Gastroesophageal sphincter (tissue), 4 donors: ENCODE results near the gene PACRG. TPM values are rescaled to one million over a fixed set of nuclear protein-coding genes. Genes with fewer than 3 reads are reported as not detected.

Experiments
- ATAC-seq: fragments of 150-250 bp; one replicate; pipeline ENCODE4 v1.9.1; 2016; ENCODE audit warnings: mild to moderate bottlenecking, moderate library complexity
- H3K27ac ChIP-seq, 4 donors: fragments of 200-600 bp; sonication (generic) in 3 of 4; 1 replicate in 3 of 4; 2 replicates in 1 of 4; pipeline ENCODE4 v1.5.1; 2016 to 2019
- H3K27me3 ChIP-seq: fragments of 200-600 bp; sonication (generic); one replicate; pipeline ENCODE4 v1.5.1; 2019
- H3K36me3 ChIP-seq, 2 donors: fragments of 200-600 bp; sonication (generic); one replicate each; pipeline ENCODE4 v1.5.1; 2019; ENCODE audit warnings: control low read depth in 1 of 2
- H3K4me1 ChIP-seq, 3 donors: fragments of 200-600 bp; sonication (generic); 1 replicate in 2 of 3; 2 replicates in 1 of 3; pipeline ENCODE4 v1.5.1; 2016 to 2019; ENCODE audit warnings: control low read depth in 2 of 3
- H3K4me3 ChIP-seq, 2 donors: fragments of 200-600 bp; sonication (generic); one replicate each; pipeline ENCODE4 v1.5.1; 2019; ENCODE audit warnings: mild to moderate bottlenecking in 1 of 2, moderate library complexity in 1 of 2
- H3K9me3 ChIP-seq, 3 donors: fragments of 200-600 bp; sonication (generic); one replicate each; pipeline ENCODE4 v1.5.1; 2017 to 2019; ENCODE audit warnings: control low read depth in 2 of 3
- CTCF ChIP-seq, 4 experiments: fragments of 200-600 bp in 2 of 4; fragments of 450-650 bp in 2 of 4; sonication (generic) in 1 of 4; IDR thresholded peaks; one replicate each; pipeline ENCODE4 v1.5.1; 2017 to 2019; ENCODE audit warnings: antibody characterized with exemption in 4 of 4, mild to moderate bottlenecking in 2 of 4, moderate library complexity in 2 of 4
- EP300 ChIP-seq: sonication (generic); formaldehyde crosslinking; IDR thresholded peaks from one replicate; pipeline ENCODE4 v1.6.1; 2017; ENCODE audit warnings: antibody characterized with exemption, mild to moderate bottlenecking
- POLR2A ChIP-seq, 2 donors: fragments of 450-650 bp; IDR thresholded peaks; one replicate each; pipeline ENCODE4 v1.6.1; 2017; ENCODE audit warnings: antibody characterized with exemption in 2 of 2, mild to moderate bottlenecking in 2 of 2, moderate library complexity in 1 of 2
- POLR2AphosphoS5 ChIP-seq: sonication (generic); formaldehyde crosslinking; IDR thresholded peaks from one replicate; pipeline ENCODE4 v1.6.1; 2017; ENCODE audit warnings: antibody characterized with exemption
- WGBS, 2 donors: methylation state at CpG; one replicate each; pipeline ENCODE4 v1.1.5; 2018; ENCODE audit warnings: low coverage in 1 of 2; 5-methylcytosine and 5-hydroxymethylcytosine counted together
- total RNA-seq, 4 donors: library from RNA; depleted of rRNA; stranded (reverse); fragments of >200 nt; gene quantifications; one replicate each; pipeline ENCODE4 v1.1.0, GENCODE V29; 2016

Gene PACRG
- total RNA-seq, 4 donors from 2014 or later: 1.0 to 7.0 TPM; not detected in 2

GRCh38 chr6:163302747-163303146, 575.0 kb downstream of the PACRG start:
- ATAC-seq: no peak

DNA sequence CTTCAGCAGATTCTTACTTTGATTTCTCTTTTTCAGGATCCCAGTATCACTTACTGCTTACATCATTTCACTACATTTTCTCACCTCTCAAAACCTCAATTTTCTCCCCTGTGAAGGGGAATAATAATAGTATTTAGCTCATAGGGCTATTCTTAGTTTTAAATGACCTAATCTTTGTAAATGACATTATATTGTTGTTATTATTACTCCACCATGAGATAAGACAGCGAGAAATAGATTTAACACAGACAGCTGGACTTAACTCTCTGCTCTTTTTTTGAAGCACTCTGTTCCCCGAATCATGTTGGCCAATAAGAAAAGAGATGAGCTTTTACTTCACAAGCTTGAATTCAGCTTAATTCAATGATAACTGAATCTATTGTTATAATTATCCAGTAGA, 578.2 kb downstream of the PACRG start:
- Histone ChIP-seq H3K27ac (no peak overlapping the region), H3K4me1 (no peaks in the 10 kb centered on the region), H3K36me3 (no peaks in the 10 kb centered on the region), H3K9me3 (no peaks in the 10 kb centered on the region), H3K27me3 (no peaks in the 10 kb centered on the region), H3K4me3 (no peak overlapping the region)
- 75 to 96% methylated on average over 2 of the region's 2 CpGs for WGBS, 2 donors
- TF ChIP-seq CTCF (IDR thresholded peaks at IDR 0.05): no peak
- no peak for TF ChIP-seq POLR2A (IDR thresholded peaks at IDR 0.05)
- no peak for TF ChIP-seq EP300
- no peak for TF ChIP-seq POLR2AphosphoS5
- ATAC-seq: no peak

More at GRCh38 chr6:163302747-163303146, 575.0 kb downstream of the PACRG start:
- Histone ChIP-seq H3K4me3 (no peak overlapping the region), H3K4me1 (no peaks in the 10 kb centered on the region), H3K27ac (no peak overlapping the region), H3K36me3 (no peaks in the 10 kb centered on the region), H3K27me3 (no peaks in the 10 kb centered on the region), H3K9me3 (no peaks in the 10 kb centered on the region)
- TF ChIP-seq POLR2A (IDR thresholded peaks at IDR 0.05): no peak
- WGBS, 2 donors: 81 to 84% methylated on average over 9 of the region's 9 CpGs

DNA sequence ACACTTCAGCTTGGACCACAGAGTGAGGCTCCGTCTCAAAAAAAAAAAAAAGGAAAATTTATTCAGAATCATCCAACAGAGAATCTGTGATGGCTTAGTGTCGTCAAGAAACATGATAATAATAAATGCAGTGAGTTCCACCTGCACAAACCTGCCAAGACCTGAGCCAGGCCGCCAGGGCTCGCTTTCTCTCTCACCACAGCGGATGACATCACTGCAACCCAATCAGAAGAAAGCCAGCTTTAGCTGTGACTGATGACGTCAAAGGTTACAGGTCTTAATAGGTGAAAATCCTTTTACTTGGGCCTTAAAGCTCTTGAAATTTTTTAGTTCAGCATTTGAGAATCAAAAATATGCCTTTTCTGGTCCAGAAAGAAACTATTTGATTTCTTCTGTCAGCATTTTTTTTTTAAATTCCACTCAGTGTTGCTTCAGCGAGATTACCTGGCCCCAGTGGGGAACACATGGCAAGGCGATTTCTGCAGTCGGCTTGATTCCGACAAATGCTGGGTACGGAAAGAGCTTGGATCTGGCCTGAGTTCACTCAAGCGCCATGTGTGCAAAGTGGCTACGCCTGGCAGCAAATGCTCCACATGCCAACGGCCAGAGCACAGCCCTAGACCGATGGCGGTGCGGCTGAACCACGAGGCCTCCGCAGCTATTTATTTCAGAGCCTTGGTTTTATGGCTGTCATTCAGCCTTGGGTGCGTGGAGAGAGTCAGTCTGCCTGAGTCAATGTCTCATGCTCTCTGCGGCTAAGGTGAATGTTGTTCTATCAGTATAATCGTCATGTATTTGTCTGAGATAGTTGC, 581.1 kb downstream of the PACRG start:
- WGBS, 2 donors: 87 to 93% methylated on average over 14 to 22 of the region's 22 CpGs

DNA sequence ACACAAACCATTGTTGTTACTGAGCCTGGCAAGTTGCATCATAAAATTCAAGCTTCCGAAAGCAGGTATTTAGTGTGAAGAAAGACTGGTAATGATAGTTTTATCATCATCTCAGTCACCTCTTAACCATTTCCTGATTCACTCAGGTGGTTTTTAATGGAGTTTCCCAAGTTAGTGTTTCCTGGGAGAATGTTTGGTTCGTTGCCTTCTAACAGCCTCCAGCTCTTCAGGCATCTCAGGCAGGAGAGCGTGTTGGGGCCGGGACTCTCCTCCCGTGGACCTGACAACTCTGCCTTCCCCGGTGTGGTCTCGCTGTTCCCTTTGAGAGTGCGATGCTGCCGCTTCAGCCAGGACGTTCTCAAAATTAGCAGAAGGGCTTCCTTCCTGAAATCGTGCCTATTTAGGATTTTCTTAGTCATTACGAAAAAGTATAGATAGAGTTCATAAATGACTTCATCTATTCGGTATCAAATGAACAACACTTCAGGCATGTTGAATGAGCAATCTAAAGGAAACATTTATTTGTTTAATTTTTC, 581.8 kb downstream of the PACRG start:
- TF ChIP-seq CTCF (IDR thresholded peaks at IDR 0.05) (no peak), EP300 (no peak), POLR2A (IDR thresholded peaks at IDR 0.05) (no peak), POLR2AphosphoS5 (no peak)
- no peak for ATAC-seq
- no peaks in the 10 kb centered on the region for H3K27me3 ChIP-seq
- no peaks in the 10 kb centered on the region for H3K4me1 ChIP-seq
- whole genome bisulfite sequencing, 2 donors: 61 to 75% methylated on average over 11 to 13 of the region's 13 CpGs
- no peaks in the 10 kb centered on the region for H3K36me3 ChIP-seq
- no peak overlapping the region for H3K4me3 ChIP-seq
- no peaks in the 10 kb centered on the region for H3K9me3 ChIP-seq
- H3K27ac ChIP-seq: no peak overlapping the region

More for the DNA sequence above, 581.1 kb downstream of the PACRG start:
- Histone ChIP-seq H3K36me3 (no peaks in the 10 kb centered on the region), H3K27me3 (no peaks in the 10 kb centered on the region), H3K4me3 (no peak overlapping the region), H3K27ac (no peak overlapping the region), H3K4me1 (no peaks in the 10 kb centered on the region), H3K9me3 (no peaks in the 10 kb centered on the region)
- TF ChIP-seq POLR2AphosphoS5 (no peak), CTCF (IDR thresholded peaks at IDR 0.05) (no peak)
- no peak for ATAC-seq

DNA sequence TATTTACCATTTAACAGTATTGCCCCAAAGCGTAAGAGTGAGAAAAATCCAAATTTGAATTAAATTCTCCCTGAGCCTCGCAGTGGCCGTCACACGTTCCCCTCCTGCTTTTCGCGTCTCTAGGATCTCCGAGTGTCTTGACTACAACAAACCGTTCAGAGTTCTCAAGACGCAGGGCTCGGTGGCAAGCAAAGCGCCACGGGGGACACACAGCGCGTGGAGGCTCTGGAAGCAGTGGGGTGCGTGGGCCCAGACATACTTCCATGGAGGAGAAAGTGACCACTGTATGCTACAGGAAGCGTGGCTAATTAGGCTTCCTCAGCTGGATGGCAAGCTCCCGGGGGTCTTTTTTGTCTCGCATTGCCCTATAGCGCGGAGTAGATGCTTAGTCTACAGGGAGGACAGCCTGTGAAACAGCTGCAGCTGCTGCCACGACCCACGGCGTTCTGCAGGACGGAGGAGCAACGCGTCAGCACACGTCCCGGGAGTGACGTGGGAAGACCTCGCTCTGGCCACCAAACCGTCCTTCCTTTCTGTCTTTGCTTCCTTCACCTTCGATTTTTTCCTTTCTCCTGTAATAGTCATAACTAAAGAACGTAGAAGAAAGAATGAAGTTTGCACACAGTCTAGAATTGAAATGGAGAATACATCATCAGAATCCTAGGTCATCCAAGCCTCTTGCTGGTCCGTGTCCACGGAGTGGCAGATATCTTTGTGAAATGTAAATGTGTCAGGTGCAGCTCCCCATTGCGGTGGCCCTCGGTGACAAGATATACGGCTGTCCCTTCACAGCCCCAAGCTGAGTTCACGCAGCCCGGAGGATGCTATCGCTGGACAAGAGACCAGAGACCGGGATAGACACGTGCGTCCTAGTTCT, 582.6 kb downstream of the PACRG start:
- Histone ChIP-seq H3K27ac (no peak overlapping the region), H3K27me3 (no peaks in the 10 kb centered on the region), H3K4me3 (no peak overlapping the region), H3K4me1 (no peaks in the 10 kb centered on the region), H3K9me3 (no peaks in the 10 kb centered on the region), H3K36me3 (no peaks in the 10 kb centered on the region)
- no peak for ATAC-seq
- TF ChIP-seq POLR2A (IDR thresholded peaks at IDR 0.05): no peak
- no peak for TF ChIP-seq EP300
- TF ChIP-seq POLR2AphosphoS5: no peak
- no peak for TF ChIP-seq CTCF (IDR thresholded peaks at IDR 0.05)
- WGBS, 2 donors: 90 to 96% methylated on average over 16 to 41 of the region's 44 CpGs
